Naive thymus-derived CD4-positive, alpha-beta T cell (primary cell): Measurements from ENCODE around the gene NTRK2. TPM values are rescaled to one million over a fixed set of nuclear protein-coding genes. Genes with fewer than 3 reads are reported as not detected.

ENCODE experiments used
- ATAC-seq: fragments of 150-1000 bp; cut with Tn5 transposase; 2 replicates; pipeline ENCODE4 v1.10.0; 2021; ENCODE audit warnings: mild to moderate bottlenecking, moderate library complexity
- CTCF ChIA-PET: fragments of 350-600 bp; sonication (Branson Sonifier 250); formaldehyde crosslinking; loops from one replicate; lab custom pipeline; 2021; ENCODE audit warnings: antibody characterized with exemption; lab: Charles Lee
- POLR2A ChIA-PET: fragments of 350-600 bp; sonication (Branson Sonifier 250); formaldehyde crosslinking; loops from one replicate; lab custom pipeline; 2021; ENCODE audit warnings: antibody characterized with exemption, inconsistent platforms; lab: Charles Lee
- DNase-seq, 9 donors: peaks; one replicate each; pipeline versions ENCODE4 v3.0.0 to v3.0.0-alpha.2; 2020 to 2022; ENCODE audit warnings: mixed read lengths in 1 of 9
- H3K27ac ChIP-seq: one replicate; pipeline ENCODE4 v1.7.0; 2013; ENCODE audit warnings: mild to moderate bottlenecking, low read depth, low read length, moderate library complexity
- H3K27me3 ChIP-seq, 2 donors: one replicate each; pipeline ENCODE4 v1.7.0; 2013; ENCODE audit warnings: low read length in 2 of 2, mild to moderate bottlenecking in 2 of 2, moderate library complexity in 2 of 2; ENCODE audit not compliant: control insufficient read depth in 2 of 2, insufficient read depth in 2 of 2
- H3K36me3 ChIP-seq, 3 experiments: 1 replicate in 2 of 3; 2 replicates in 1 of 3; pipeline ENCODE4 v1.7.0; 2013; ENCODE audit warnings: low read length in 3 of 3, mild to moderate bottlenecking in 3 of 3, moderate library complexity in 1 of 3; ENCODE audit not compliant: insufficient read depth in 3 of 3, control insufficient read depth in 2 of 3
- H3K4me1 ChIP-seq, 2 donors: one replicate each; pipeline ENCODE4 v1.7.0; 2013; ENCODE audit warnings: low read length in 2 of 2, mild to moderate bottlenecking in 2 of 2, moderate library complexity in 1 of 2; ENCODE audit not compliant: control insufficient read depth in 2 of 2, insufficient read depth in 2 of 2
- H3K4me3 ChIP-seq: 2 replicates; pipeline ENCODE4 v1.7.0; 2013; ENCODE audit warnings: mild to moderate bottlenecking, low read length
- H3K9me3 ChIP-seq, 3 experiments: 1 replicate in 2 of 3; 2 replicates in 1 of 3; pipeline ENCODE4 v1.7.0; 2013; ENCODE audit warnings: low read length in 3 of 3; ENCODE audit not compliant: control insufficient read depth in 2 of 3
- H3K27ac Mint-ChIP-seq, 9 donors: one replicate each; pipeline ENCODE4 v1.8.0; 2020 to 2022; ENCODE audit warnings: mixed read lengths in 9 of 9, mild to moderate bottlenecking in 8 of 9, moderate library complexity in 5 of 9, inconsistent platforms in 2 of 9
- H3K27me3 Mint-ChIP-seq, 5 donors: one replicate each; pipeline ENCODE4 v1.8.0; 2021 to 2022; ENCODE audit warnings: mixed read lengths in 5 of 5, mild to moderate bottlenecking in 1 of 5
- H3K36me3 Mint-ChIP-seq, 5 donors: one replicate each; pipeline ENCODE4 v1.8.0; 2020 to 2022; ENCODE audit warnings: mixed read lengths in 5 of 5, mild to moderate bottlenecking in 3 of 5, inconsistent platforms in 1 of 5
- H3K4me1 Mint-ChIP-seq, 7 donors: one replicate each; pipeline ENCODE4 v1.8.0; 2020 to 2022; ENCODE audit warnings: mixed read lengths in 7 of 7, mild to moderate bottlenecking in 3 of 7, inconsistent platforms in 1 of 7
- H3K4me3 Mint-ChIP-seq, 10 donors: one replicate each; pipeline ENCODE4 v1.8.0; 2020 to 2022; ENCODE audit warnings: mild to moderate bottlenecking in 10 of 10, mixed read lengths in 10 of 10, moderate library complexity in 6 of 10, inconsistent platforms in 2 of 10
- H3K9me3 Mint-ChIP-seq, 11 donors: one replicate each; pipeline ENCODE4 v1.8.0; 2020 to 2022; ENCODE audit warnings: mixed read lengths in 11 of 11, mild to moderate bottlenecking in 4 of 11, inconsistent platforms in 1 of 11, moderate library complexity in 1 of 11
- intact Hi-C, 2 donors: fragments of 100-400 bp; cut with micrococcal nuclease; formaldehyde crosslinking; loops; one replicate each; pipeline ENCODE4 v1.15.1; 2023
- polyA plus RNA-seq, 2 donors: library from polyadenylated mRNA; unstranded; fragments of 300-500 nt; fragmentation: Illumina TruSeq; gene quantifications; one replicate each; pipeline ENCODE4 v1.2.3, GENCODE V29; 2021
- total RNA-seq, 6 experiments: library from RNA in 5 of 6; stranded (reverse) in 5 of 6; gene quantifications; 1 replicate in 5 of 6; 2 replicates in 1 of 6; pipeline ENCODE4 v1.2.3 and lab custom pipeline; 2021 to 2026

The NTRK2 gene
- total and polyA plus RNA-seq, 7 experiments from 2014 or later = 0.07 to 1.2 TPM; not detected in 5

GRCh38 chr9:84845956-84846900 lies 176.7 kb downstream of the NTRK2 start:
- Histone ChIP-seq H3K4me3 (no peak overlapping the region), H3K36me3 (no peaks in the 10 kb centered on the region), H3K9me3 (no peaks in the 10 kb centered on the region), H3K27ac (no peak overlapping the region), H3K27me3 (no peaks in the 10 kb centered on the region), H3K4me1 (no peaks in the 10 kb centered on the region)
- DNase-seq (no peak), ATAC-seq (no peak)
- Mint-ChIP-seq H3K27ac (no peak overlapping the region), H3K27me3 (peaks cover 0 to 15% (median 11%) of the 10 kb centered on the region in 5 donors), H3K4me1 (peaks cover 0 to 2% (median 0%) of the 10 kb centered on the region in 7 donors), H3K4me3 (no peak overlapping the region), H3K36me3 (no peaks in the 10 kb centered on the region), H3K9me3 (peaks cover 0 to 7% (median 2%) of the 10 kb centered on the region in 11 donors)
- ChIA-PET POLR2A (no interaction called here), CTCF (no interaction called here)
- intact Hi-C loops = no loop called here

- Histone ChIP-seq H3K27me3 (no peaks in the 10 kb centered on the region), H3K36me3 (no peaks in the 10 kb centered on the region), H3K4me1 (no peaks in the 10 kb centered on the region), H3K4me3 (no peak overlapping the region), H3K27ac (no peak overlapping the region), H3K9me3 (no peaks in the 10 kb centered on the region)
- Mint-ChIP-seq H3K36me3 (no peaks in the 10 kb centered on the region), H3K27ac (no peak overlapping the region), H3K4me3 (no peak overlapping the region), H3K4me1 (peaks cover 0 to 2% (median 0%) of the 10 kb centered on the region in 7 donors), H3K9me3 (peaks cover 0 to 7% (median 1%) of the 10 kb centered on the region in 11 donors), H3K27me3 (peaks cover 0 to 12% (median 7%) of the 10 kb centered on the region in 5 donors)
- no peak for ATAC-seq
- POLR2A ChIA-PET = no interaction called here
- CTCF ChIA-PET = no interaction called here
- DNase-seq = no peak
- intact Hi-C loops = no loop called here
These were observed 177.4 kb downstream of the NTRK2 start for GRCh38 chr9:84846906-84847305.

GRCh38 chr9:84849049-84849448 lies 179.5 kb downstream of the NTRK2 start:
- Mint-ChIP-seq H3K4me1 (peaks cover 0 to 2% (median 0%) of the 10 kb centered on the region in 7 donors), H3K27me3 (peaks cover 0 to 4% (median 0%) of the 10 kb centered on the region in 5 donors), H3K9me3 (peaks cover 0 to 7% (median 0%) of the 10 kb centered on the region in 11 donors), H3K27ac (no peak overlapping the region), H3K36me3 (no peaks in the 10 kb centered on the region), H3K4me3 (no peak overlapping the region)
- DNase-seq (no peak), ATAC-seq (no peak)
- Histone ChIP-seq H3K27ac (no peak overlapping the region), H3K36me3 (no peaks in the 10 kb centered on the region), H3K9me3 (no peaks in the 10 kb centered on the region), H3K27me3 (no peaks in the 10 kb centered on the region), H3K4me3 (no peak overlapping the region), H3K4me1 (no peaks in the 10 kb centered on the region)
- intact Hi-C loops = no loop called here
- CTCF ChIA-PET = no interaction called here
- POLR2A ChIA-PET = no interaction called here

- Histone ChIP-seq H3K4me3 (no peak overlapping the region), H3K27ac (no peak overlapping the region), H3K4me1 (no peaks in the 10 kb centered on the region), H3K36me3 (no peaks in the 10 kb centered on the region), H3K27me3 (no peaks in the 10 kb centered on the region), H3K9me3 (no peaks in the 10 kb centered on the region)
- no peak overlapping the region for H3K4me3 Mint-ChIP-seq
- no peak for ATAC-seq
- peaks cover 0 to 4% (median 4%) of the 10 kb centered on the region in 5 donors for H3K27me3 Mint-ChIP-seq
- ChIA-PET POLR2A (no interaction called here), CTCF (no interaction called here)
- H3K27ac Mint-ChIP-seq = no peak overlapping the region
- DNase-seq = no peak
- peaks cover 0 to 7% (median 0%) of the 10 kb centered on the region in 11 donors for H3K9me3 Mint-ChIP-seq
- no peaks in the 10 kb centered on the region for H3K36me3 Mint-ChIP-seq
- peaks cover 0 to 2% (median 0%) of the 10 kb centered on the region in 7 donors for H3K4me1 Mint-ChIP-seq
- intact Hi-C loops = no loop called here
These were observed 181.4 kb downstream of the NTRK2 start for GRCh38 chr9:84850830-84851392.

- Histone ChIP-seq H3K27ac (no peak overlapping the region), H3K36me3 (no peaks in the 10 kb centered on the region), H3K9me3 (no peaks in the 10 kb centered on the region), H3K4me1 (no peaks in the 10 kb centered on the region), H3K4me3 (no peak overlapping the region), H3K27me3 (no peaks in the 10 kb centered on the region)
- Mint-ChIP-seq H3K9me3 (peaks cover 0 to 4% (median 0%) of the 10 kb centered on the region in 11 donors), H3K4me3 (no peak overlapping the region), H3K27me3 (peaks cover 0 to 4% (median 4%) of the 10 kb centered on the region in 5 donors), H3K27ac (no peak overlapping the region), H3K36me3 (no peaks in the 10 kb centered on the region), H3K4me1 (peaks cover 0 to 2% (median 0%) of the 10 kb centered on the region in 7 donors)
- intact Hi-C loops = no loop called here
- ChIA-PET CTCF (interaction anchor here (0.6 kb wide), 1 partner anchor 453 kb away, joined by 5 read pairs; no protein-coding TSS in a partner anchor), POLR2A (no interaction called here)
- DNase-seq (no peak), ATAC-seq (no peak)
These were observed 182.5 kb downstream of the NTRK2 start for GRCh38 chr9:84851935-84852585.

- CTCF ChIA-PET = interaction anchor here (0.6 kb wide), 1 partner anchor 453 kb away, joined by 5 read pairs; no protein-coding TSS in a partner anchor
- H3K27ac ChIP-seq = no peak overlapping the region
- no peaks in the 10 kb centered on the region for H3K9me3 ChIP-seq
- H3K4me3 ChIP-seq = no peak overlapping the region
- Mint-ChIP-seq H3K4me3 (no peak overlapping the region), H3K9me3 (peaks cover 0 to 4% (median 0%) of the 10 kb centered on the region in 11 donors), H3K27me3 (peaks cover 0 to 4% (median 4%) of the 10 kb centered on the region in 5 donors), H3K27ac (no peak overlapping the region), H3K4me1 (peaks cover 0 to 2% (median 0%) of the 10 kb centered on the region in 7 donors), H3K36me3 (no peaks in the 10 kb centered on the region)
- no peaks in the 10 kb centered on the region for H3K36me3 ChIP-seq
- POLR2A ChIA-PET = no interaction called here
- H3K4me1 ChIP-seq = no peaks in the 10 kb centered on the region
- DNase-seq (no peak), ATAC-seq (no peak)
- no peaks in the 10 kb centered on the region for H3K27me3 ChIP-seq
- intact Hi-C loops = no loop called here
These were observed 183.2 kb downstream of the NTRK2 start for GRCh38 chr9:84852617-84853301.
